GM19328 (cell line): Measurements from ENCODE around the gene RBM6.
A peak's percentile ranks its signal among the peaks of the same experiment; 100 is the strongest.
"Not testable (repeated sequence)": the region's sequence is repeated elsewhere in the genome, so short reads cannot be mapped to it uniquely, and the experiment has no call there.

Experiments
- ATAC-seq: cut with Tn5 transposase; IDR thresholded peaks from one replicate; pipeline ENCODE4 v1.9.1; 2021; ENCODE audit warnings: mild to moderate bottlenecking, moderate library complexity; ENCODE audit not compliant: unreplicated experiment

RBM6 gene, protein sequence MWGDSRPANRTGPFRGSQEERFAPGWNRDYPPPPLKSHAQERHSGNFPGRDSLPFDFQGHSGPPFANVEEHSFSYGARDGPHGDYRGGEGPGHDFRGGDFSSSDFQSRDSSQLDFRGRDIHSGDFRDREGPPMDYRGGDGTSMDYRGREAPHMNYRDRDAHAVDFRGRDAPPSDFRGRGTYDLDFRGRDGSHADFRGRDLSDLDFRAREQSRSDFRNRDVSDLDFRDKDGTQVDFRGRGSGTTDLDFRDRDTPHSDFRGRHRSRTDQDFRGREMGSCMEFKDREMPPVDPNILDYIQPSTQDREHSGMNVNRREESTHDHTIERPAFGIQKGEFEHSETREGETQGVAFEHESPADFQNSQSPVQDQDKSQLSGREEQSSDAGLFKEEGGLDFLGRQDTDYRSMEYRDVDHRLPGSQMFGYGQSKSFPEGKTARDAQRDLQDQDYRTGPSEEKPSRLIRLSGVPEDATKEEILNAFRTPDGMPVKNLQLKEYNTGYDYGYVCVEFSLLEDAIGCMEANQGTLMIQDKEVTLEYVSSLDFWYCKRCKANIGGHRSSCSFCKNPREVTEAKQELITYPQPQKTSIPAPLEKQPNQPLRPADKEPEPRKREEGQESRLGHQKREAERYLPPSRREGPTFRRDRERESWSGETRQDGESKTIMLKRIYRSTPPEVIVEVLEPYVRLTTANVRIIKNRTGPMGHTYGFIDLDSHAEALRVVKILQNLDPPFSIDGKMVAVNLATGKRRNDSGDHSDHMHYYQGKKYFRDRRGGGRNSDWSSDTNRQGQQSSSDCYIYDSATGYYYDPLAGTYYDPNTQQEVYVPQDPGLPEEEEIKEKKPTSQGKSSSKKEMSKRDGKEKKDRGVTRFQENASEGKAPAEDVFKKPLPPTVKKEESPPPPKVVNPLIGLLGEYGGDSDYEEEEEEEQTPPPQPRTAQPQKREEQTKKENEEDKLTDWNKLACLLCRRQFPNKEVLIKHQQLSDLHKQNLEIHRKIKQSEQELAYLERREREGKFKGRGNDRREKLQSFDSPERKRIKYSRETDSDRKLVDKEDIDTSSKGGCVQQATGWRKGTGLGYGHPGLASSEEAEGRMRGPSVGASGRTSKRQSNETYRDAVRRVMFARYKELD

GRCh38 chr3:49939858-49940666 lies at the start of gene RBM6:
Gene RBM6 (plus strand): TSS chr3:49940150. CDS start chr3:49962642, 22,492 bp downstream.
- peak; percentile 96 for ATAC-seq

DNA sequence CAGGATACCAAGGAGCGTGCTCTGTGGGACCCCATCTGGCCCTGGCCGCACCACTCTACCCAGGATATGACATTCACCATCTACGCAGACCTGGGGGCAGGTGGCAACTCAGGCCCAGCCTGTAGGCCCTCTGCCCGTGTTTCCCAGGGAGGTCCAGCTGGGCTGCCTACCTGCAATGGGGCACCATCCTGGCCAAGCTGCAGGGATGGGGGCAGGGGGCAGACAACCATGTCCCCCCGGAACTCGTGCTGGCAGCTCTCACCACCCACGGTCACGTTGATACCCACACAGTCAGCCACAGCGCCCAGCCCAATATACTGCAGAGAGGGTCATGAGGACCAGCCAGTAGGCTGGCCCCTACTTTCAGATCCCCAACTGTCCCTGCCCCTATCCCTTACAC lies 44.2 kb upstream of the RBM6 start:
- ATAC-seq: no peak

DNA sequence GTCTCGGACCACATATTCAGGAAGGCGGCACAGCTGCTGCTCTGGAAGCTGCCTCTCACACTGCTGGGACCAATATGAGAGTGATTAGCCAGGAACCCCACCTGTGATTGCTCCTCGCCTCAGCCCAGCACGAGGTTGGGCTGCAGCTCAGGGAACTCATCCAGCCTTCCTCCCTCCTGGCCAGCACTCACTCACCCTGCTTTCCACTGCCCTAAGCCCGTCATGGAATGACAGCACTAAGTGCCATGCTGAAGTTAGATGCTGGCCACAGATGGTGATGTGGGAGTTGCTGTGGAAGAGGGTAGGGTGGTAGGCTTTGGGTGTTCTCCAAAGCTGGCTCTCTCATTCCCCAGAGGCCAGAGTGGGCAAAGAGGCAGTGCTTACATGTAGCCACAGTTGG lies 43.6 kb upstream of the RBM6 start:
- no peak for ATAC-seq

- no peak for ATAC-seq
Measured at GRCh38 chr3:49898991-49899390, 41.0 kb upstream of the RBM6 start.

GRCh38 chr3:49899815-49900214 lies 40.1 kb upstream of the RBM6 start:
- no peak for ATAC-seq

GRCh38 chr3:49900491-49901153 lies 39.3 kb upstream of the RBM6 start:
- ATAC-seq: no peak

GRCh38 chr3:49901366-49902339 lies 38.3 kb upstream of the RBM6 start:
- ATAC-seq: no peak

GRCh38 chr3:49902511-49903345 lies 37.2 kb upstream of the RBM6 start:
- no peak for ATAC-seq

DNA sequence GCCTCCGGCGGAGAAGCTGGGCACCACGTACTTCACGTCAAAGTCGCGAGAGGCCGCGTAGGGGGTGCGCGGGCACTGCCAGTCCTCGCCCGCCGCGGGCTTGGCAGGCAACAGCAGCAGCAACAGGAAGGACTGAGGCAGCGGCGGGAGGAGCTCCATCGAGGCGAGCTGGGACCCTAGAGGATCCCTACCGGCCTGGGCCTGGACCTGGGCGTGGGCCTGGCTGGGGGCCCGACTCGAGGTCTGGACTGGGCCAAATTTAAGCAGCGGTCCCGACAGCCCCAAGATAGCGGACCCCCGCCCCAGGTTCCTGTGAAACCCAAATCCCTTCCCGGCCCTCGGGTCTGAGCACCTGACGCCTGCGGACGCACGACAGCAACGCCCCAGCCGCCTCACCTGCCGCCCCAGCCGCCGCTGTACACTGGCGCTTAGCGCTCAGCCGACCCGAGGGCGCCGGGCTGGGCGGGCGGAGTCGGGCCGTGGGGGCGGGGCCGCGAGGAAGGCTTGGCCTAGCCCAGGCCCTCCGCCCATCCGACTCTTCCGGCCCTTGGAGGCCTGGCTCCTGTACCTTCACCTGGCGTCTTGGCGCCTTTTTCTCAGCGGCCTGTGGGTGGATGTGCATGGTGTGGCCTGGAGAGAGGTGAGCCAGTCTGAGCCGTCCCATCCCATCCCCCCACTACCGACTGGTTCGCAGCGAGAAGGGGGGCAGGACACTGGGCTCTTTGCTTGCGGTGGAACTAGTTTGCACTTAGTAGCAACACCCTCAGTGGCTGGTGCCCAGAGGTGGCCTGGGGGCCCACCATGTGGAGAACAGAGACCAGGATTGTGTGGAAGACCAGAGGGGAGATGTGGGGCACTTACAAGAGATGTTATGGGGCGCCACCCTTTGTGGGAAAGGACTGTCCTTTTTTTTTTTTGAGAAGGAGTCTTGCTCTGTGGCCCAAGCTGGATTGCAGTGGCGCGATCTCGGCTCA lies 36.2 kb upstream of the RBM6 start, which contains the start of gene MST1R:
MST1R (minus strand) TSS at position 423 of the 974 bp plus-strand sequence; CDS start at position 159, 264 bp downstream.
- ATAC-seq: peak; percentile 57

DNA sequence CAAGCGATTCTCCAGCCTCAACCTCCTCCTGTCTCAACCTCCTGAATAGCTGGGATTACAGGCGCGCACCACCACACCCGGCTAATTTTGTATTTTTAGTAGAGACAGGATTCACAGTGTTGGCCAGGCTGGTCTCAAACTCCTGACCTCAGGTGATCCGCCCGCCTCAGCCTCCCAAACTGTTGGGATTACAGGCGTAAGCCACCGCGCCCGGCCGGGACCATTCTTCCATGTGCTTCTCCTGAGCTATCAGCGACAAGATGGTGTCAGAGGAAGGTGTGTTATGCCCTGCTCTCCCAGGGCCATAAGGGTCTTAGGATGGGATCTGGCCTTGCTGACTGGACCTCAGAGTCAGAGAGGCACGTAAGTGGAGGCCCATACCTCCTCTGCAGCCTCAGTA lies 35.5 kb upstream of the RBM6 start:
- not testable (repeated sequence) for ATAC-seq

GRCh38 chr3:49906073-49906743 lies 33.7 kb upstream of the RBM6 start:
- ATAC-seq: no peak

DNA sequence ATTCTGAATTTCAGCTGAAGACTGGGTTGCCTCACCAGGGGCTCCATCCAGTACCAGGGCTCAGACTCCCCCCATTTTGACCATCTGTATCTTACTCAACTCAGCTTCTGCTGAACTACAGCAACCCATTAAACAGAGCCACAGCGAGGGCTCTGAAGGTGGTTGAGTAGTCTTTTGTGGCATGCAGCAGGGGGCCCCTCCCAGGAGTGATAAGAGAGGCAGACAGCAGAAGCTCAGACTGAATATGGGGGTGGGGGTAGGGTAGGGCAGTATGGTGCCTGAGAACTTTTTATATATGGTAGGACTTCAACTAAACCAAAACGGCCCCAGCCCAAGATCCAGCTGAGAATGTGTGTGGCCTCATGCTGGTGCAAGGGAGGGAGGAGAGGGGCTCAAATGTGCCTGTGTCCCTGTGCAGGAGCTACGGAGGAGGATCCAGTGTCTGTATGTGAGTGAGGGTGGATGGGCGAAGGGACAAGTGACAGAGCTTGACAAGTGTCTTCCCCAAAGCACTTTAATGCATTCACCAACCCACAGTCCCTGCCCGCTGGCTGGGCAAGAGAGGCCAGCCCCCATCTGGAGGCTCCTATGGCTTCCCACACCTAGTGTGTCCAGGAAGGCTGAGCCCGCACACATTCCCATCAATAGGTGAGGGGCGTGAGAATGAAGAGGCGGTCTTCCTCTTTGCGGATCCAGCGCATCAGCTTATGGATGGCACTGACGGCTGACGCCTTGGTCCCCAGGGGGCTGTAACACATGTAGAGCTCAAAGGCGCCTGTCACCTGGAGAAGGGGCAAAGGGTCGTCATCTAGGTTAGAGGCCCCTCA lies 31.4 kb upstream of the RBM6 start:
- no peak for ATAC-seq

GRCh38 chr3:49910409-49911123 lies 29.4 kb upstream of the RBM6 start:
- no peak for ATAC-seq

- ATAC-seq: no peak
Measured at GRCh38 chr3:49911124-49911420, 28.9 kb upstream of the RBM6 start.

DNA sequence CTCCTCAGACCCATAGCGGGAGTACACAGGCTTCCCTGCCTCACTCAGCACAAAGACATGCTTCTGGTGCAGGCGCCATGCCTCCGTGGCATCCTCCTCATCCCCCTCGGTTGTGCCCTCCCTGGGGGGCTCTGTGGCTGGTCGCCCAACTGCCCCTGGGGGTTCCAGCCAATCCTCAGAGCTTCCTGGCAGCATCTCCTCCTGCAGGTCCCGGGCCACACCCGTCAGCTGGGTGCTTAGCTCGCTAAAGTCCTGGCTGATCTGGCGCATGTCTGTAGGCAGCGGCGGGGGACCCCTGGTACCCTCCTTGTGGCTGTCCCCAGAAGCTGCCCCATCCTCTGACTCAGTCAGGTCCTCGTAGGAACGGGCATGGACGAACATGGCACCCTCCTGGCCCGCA lies 28.3 kb upstream of the RBM6 start:
- ATAC-seq: no peak
